ENCODE data around the gene ABHD16A.
"Not testable (repeated sequence)": the region's sequence is repeated elsewhere in the genome, so short reads cannot be mapped to it uniquely, and the experiment has no call there.

Gene ABHD16A

DNA sequence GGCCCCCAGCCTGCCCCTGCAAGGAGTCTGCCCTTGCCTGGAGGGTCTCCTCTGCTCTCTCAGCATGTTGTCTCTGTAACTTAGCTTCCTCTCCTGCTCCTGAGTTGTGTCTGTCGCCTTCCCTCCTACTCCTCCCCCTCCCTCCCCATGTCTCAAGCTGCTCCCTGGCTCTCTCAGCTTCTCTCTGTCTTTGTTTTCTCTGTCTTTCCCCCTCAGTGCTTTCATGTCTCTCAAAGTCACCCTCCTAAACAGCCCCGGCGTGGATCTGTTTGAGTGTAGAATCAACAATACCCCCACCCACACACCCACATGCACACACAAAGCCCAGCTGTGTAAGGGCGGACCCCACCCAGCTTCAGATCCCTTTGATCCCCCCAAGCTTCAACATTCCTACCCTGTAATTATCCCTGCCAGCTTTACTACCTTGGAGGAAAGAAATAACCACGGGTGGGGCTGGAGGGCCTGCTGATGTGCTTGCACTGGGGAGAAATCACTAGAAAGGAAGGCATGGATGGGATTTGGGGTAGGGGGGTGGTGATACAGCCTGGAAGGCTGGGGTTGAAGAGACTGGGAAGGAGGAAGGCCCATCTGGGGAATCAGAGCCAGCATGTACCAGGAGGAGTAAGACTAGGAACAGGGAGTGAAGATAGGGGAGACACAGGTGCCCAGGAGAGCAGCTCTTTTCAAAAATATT, 11.0 kb upstream of the ABHD16A start:
- no peak for DNase-seq (ENCODE audit: low read depth)

- DNase-seq (ENCODE audit: low read depth), result no peak
Observed at GRCh38 chr6:31713465-31713864, 10.3 kb upstream of the ABHD16A start.

GRCh38 chr6:31712296-31712695, 9.2 kb upstream of the ABHD16A start:
- no peak for DNase-seq (ENCODE audit: low read depth)

DNA sequence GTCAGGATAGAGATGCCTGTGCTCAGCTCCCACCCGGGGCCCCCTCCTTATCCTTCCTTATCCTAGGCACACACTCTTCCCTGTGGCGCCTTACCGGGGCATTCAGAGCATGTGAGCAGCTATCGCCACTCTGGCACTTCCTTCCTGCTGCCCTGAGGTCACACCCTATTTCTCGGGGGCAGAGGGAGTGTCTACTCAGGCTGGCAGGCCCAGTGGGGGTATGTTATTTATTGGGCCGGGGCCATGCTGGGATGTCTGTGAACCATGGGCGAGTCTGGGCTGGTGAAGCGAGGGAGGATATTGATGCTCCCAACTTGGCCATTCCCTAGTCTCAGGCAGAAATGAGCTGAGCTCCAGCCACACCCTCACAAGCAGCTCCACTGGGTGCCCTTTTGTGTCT, 8.1 kb upstream of the ABHD16A start:
- DNase-seq (ENCODE audit: low read depth), result no peak

DNA sequence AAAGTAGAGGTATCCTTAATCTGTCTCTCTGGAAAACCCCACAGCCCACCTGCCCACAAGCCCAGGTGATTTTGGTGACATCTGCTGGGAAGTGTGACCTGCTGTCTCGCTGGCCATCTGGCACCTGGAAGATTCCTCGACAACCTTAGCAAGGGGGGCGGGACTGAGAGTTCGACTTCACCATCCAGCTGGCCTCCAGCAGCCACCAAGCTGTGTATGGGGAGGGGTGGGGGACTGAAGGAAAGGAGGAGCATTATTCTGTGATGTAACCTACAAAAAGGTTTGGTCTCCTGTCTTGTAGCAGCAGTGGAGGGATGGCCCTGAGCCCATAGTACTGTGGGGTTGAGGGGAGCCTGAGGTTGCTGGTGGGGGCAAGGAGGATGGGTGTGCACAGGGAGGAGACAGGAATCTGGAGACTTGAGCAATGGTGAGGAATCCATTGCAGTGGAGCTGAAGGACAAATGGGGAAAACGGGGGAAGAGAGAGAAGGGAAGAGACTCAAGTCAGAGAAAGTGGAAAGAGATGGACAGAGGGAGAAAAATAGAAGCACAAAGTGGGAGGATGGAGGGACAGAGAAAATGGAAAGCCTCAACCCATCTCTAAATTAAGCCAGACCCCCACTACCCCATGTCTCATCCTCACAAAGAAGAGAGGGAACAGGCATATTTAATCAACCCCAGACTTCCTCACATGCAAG, 7.5 kb upstream of the ABHD16A start:
- no peak for DNase-seq (ENCODE audit: low read depth)

- not testable (repeated sequence) for DNase-seq (ENCODE audit: low read depth)
Observed at GRCh38 chr6:31709157-31709556, 6.0 kb upstream of the ABHD16A start.

DNA sequence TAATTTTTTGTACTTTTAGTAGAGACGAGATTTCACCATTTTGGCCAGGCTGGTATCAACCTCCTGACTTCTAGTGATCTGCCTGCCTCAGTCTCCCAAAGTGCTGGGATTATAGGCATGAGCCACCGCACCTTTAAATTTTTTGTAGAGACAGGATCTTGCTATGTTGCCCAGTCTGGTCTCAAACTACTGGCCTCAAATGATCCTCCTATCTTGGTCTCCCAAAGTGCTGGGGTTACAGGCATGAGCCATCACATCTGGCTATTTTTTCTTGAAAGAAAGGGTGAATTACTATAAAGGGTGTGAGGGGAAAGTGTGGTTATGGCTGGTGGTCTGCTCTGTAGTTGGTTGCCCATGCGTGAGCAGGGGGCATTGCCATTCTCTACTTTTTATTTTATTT, 5.1 kb upstream of the ABHD16A start:
- no peak for DNase-seq (ENCODE audit: low read depth)

GRCh38 chr6:31707701-31708100, 4.6 kb upstream of the ABHD16A start:
- no peak for DNase-seq (ENCODE audit: low read depth)

- no peak for DNase-seq (ENCODE audit: low read depth)
Observed at GRCh38 chr6:31706599-31706998, 3.5 kb upstream of the ABHD16A start, which contains the start of gene LY6G6F. Gene LY6G6F, plus strand, starts transcription at chr6:31706866. Its CDS starts 41 bp downstream, at chr6:31706907.

- DNase-seq (ENCODE audit: low read depth), result no peak
Observed at GRCh38 chr6:31705931-31706330, 2.8 kb upstream of the ABHD16A start.

- DNase-seq (ENCODE audit: low read depth), result no peak
Observed at GRCh38 chr6:31702405-31702818, 712 bp downstream of the ABHD16A start.

DNA sequence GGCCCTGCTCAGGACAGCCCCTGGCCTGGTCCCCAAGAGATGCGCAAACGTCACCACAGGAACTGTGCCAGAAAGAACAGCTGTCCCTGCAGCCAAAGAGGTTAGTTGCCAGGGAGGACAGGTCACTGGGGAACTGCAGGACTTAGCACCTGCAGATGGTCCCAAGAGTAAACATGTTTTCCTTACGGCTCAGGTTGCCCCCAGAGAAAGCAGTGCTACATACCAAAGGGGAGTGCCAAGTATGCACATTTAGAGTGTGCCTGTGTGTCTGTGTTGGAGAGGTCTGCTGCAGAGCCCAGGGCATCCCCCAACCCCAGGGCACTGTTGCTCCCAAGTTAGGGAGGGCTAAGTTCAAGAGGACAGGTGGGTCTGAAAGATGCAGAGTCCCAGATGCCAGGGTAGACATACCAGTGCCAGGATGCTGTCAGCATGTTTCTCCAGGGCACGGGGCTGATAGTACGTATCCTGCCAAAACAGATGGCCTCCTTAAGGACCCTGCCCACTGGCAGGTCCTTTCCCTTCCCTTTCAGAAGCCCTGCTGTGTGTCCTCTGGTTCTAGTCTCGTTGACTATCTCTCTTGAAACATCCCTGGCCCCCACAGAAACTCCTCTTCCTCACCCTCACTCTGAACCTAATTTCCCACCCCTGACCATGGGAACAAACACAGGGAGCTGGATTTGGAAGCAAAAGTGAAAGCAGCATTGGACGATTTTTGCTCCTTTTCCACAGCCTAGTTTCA, 1.3 kb downstream of the ABHD16A start:
- no peak for DNase-seq (ENCODE audit: low read depth)

DNA sequence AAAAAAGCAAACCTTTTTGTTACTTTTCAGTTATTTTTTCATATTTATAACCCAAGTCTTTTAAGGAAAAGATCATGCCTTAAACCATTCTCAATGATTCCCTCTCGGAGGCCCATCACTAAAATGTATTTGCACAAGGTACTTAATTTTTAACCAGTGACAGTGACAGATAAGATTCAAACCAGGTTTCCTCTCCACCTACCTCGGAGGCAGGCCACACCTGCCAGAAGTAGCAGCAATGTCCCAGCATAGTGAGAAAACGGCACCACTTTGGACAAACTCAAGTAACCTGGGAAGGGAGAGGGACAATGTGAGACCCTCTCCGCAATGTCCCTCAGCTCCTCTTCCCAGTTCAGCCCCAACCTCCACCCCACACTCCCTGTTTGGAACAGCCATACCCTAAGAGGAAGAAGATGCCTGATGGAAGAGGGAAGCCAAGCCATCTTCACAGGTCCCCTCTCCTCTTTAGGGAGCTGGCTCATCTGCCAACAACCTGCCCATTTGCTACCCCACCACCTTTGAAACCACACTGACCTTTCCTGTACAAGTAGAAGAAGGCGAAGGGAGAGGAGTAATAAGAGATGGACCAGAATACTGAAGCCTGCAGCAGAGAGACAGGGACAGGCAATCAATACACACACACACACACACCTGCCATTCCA, 2.3 kb downstream of the ABHD16A start:
- no peak for DNase-seq (ENCODE audit: low read depth)

- no peak for DNase-seq (ENCODE audit: low read depth)
Observed at GRCh38 chr6:31697555-31697954, 5.6 kb downstream of the ABHD16A start.

DNA sequence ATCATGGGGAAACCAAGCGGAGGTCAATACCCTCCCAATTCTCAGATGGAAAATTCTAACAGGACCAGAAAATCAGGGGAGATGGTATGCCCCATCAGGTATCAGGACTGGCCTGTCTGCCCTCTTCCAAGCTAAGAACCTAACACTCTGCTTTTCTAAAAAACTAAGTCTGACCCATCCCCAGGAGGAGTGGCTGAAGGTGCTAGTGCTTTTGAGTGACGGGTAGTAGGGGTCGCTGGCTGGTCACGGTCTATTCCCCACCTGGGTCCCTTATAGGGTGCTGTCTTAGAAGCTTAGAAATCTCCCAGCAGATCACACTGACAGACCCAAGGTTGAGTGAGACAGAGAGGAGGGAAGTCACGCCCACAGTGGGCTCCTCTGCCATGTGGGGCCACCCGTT, 9.6 kb downstream of the ABHD16A start:
- no peak for DNase-seq (ENCODE audit: low read depth)

DNA sequence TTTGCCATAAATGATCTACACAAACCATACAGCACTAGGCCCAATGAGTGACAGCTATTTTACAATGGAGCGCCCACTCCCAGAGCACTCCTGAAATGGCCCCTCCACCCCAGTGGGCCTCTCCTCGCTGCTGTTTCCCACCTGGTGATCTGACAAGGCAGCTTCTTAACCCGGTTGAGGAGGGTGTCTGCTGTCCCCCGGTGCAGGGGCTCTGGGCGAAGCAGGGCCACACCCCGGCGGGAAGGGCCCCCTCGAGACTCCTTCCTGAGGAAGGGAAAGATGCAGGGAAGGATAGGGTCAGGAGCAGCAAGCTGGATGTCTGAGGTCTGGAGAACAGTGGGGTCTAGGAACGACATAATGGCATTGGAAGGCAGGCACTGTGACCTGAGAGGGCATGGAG, 10.2 kb downstream of the ABHD16A start:
- DNase-seq (ENCODE audit: low read depth), result no peak

DNA sequence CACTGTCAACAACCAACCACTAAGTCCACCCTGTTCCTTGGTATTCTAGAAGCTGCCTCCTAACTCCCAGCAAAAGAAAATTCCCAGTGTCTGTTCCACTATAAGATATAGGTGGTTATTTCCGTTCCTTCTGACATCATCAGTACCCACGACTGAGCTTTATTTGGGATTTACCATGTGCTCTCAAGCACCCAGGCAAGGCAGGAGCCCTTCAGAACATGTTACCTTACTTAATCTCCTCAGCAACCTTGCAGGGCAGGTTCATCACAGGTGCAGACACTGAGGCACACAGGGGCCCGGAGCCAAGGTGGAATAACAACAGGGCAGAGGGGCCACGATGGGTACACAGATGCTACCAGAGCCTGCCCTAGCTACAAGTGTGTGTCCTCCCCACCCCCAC, 10.8 kb downstream of the ABHD16A start:
- DNase-seq (ENCODE audit: low read depth), result no peak

- DNase-seq (ENCODE audit: low read depth), result no peak
Observed at GRCh38 chr6:31691564-31692108, 11.5 kb downstream of the ABHD16A start.

DNA sequence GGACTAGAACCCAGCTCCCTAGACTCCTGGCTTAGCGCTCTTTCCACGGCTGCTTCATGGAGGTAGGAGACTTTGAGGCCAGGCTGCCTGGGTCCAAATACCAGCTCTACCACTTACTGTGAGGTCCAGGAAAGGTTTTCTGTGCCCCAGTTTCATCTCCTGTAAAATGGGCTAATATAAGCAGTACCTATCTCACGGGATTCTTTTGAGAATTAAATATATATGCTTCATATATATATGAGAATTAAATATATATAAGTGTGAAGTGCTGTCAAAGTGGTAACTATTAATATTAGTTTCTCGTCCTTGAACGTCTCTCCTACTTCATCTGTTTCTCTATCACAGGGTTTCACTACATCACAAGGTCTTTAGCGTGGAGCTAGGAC, 12.1 kb downstream of the ABHD16A start:
- DNase-seq (ENCODE audit: low read depth), result no peak

- no peak for DNase-seq (ENCODE audit: low read depth)
Observed at GRCh38 chr6:31690231-31691077, 12.7 kb downstream of the ABHD16A start.
